Islet of Langerhans (tissue), 1 donor: ENCODE data around the gene DIRAS1.
"Not testable (repeated sequence)": the region's sequence is repeated elsewhere in the genome, so short reads cannot be mapped to it uniquely, and the experiment has no call there.

ENCODE experiments used
- FAIRE-seq: peaks from one replicate; lab custom pipeline; 2011; peaks lifted over from hg19 to GRCh38; lab: Jason Lieb, UNC

DIRAS1 gene

GRCh38 chr19:2675892-2676291 lies 45.3 kb downstream of the DIRAS1 start:
- FAIRE-seq, result no peak

GRCh38 chr19:2670217-2670616 lies 51.0 kb downstream of the DIRAS1 start:
- FAIRE-seq, result no peak

GRCh38 chr19:2668175-2668763 lies 52.9 kb downstream of the DIRAS1 start:
- FAIRE-seq, result no peak

GRCh38 chr19:2667349-2667748 lies 53.8 kb downstream of the DIRAS1 start:
- FAIRE-seq, result not testable (repeated sequence)

- no peak for FAIRE-seq
Observed at GRCh38 chr19:2666344-2666994, 54.7 kb downstream of the DIRAS1 start.

GRCh38 chr19:2665103-2665502 lies 56.1 kb downstream of the DIRAS1 start:
- no peak for FAIRE-seq
